Suprapubic skin (tissue), 3 donors: ENCODE results near the gene ELK1.

Source experiments
- CTCF ChIP-seq, 2 donors: fragments of 200-600 bp in 1 of 2; fragments of 450-650 bp in 1 of 2; sonication (generic) in 1 of 2; IDR thresholded peaks; one replicate each; pipeline ENCODE4 v1.5.1; 2016 to 2019; ENCODE audit warnings: antibody characterized with exemption in 2 of 2, mild to moderate bottlenecking in 1 of 2, moderate library complexity in 1 of 2
- POLR2A ChIP-seq, 2 donors: fragments of 450-650 bp; IDR thresholded peaks; one replicate each; pipeline ENCODE4 v1.6.1; 2017; ENCODE audit warnings: antibody characterized with exemption in 2 of 2, mild to moderate bottlenecking in 2 of 2, moderate library complexity in 2 of 2

GRCh38 chrX:47629419-47630200, 20.8 kb downstream of the ELK1 start, which contains the start of gene CFP:
- TF ChIP-seq CTCF (IDR thresholded peaks at IDR 0.05), result no peak
- no peak for TF ChIP-seq POLR2A (IDR thresholded peaks at IDR 0.05)
